GM12878 (cell line): ENCODE data around the gene ULBP2. TPM values are rescaled to one million over a fixed set of nuclear protein-coding genes. Genes with fewer than 3 reads are reported as not detected.

Source experiments
- BCL3 ChIP-seq: IDR thresholded peaks from 2 replicates; pipeline ENCODE4 v1.6.1; 2011; ENCODE audit warnings: borderline replicate concordance, low read depth, mild to moderate bottlenecking, moderate library complexity, low read length; ENCODE audit not compliant: insufficient read depth, poor library complexity, severe bottlenecking
- CBX5 ChIP-seq: sonication (generic); IDR thresholded peaks from 2 replicates; pipeline ENCODE4 v1.6.1; 2016; ENCODE audit warnings: low read depth, moderate library complexity, mild to moderate bottlenecking, inconsistent platforms
- FOS ChIP-seq: IDR thresholded peaks from 3 replicates; pipeline ENCODE4 v1.6.1; 2011; ENCODE audit warnings: borderline replicate concordance; ENCODE audit not compliant: insufficient read length; ENCODE audit errors: extremely low read depth
- FOXK2 ChIP-seq: fragments of 450-650 bp; IDR thresholded peaks from 2 replicates; pipeline ENCODE4 v1.6.1; 2017; ENCODE audit warnings: mild to moderate bottlenecking, moderate library complexity
- REST ChIP-seq: IDR thresholded peaks from 2 replicates; pipeline ENCODE4 v1.6.1; 2012; ENCODE audit warnings: mild to moderate bottlenecking, low read depth, low read length
- polyA plus RNA-seq, 11 experiments: library from polyadenylated mRNA; depleted of rRNA in 4 of 11; unstranded in 6 of 11; stranded (reverse) in 5 of 11; fragments of >200 nt; fragmentation: Nextera tagmentation in 4 of 11; fragmentation: Illumina TruSeq in 1 of 11; extraction: Ambion mirVana in 4 of 11; extraction: Trizol in 1 of 11; gene quantifications; 1 replicate in 1 of 11; 2 replicates in 10 of 11; pipeline versions ENCODE4 v1.2.1 to v1.2.3, GENCODE V29; 2011 to 2016; ENCODE audit warnings: inconsistent platforms in 2 of 11, missing spikeins in 2 of 11, low read depth in 1 of 11
- total RNA-seq, 4 experiments: library from RNA; depleted of rRNA in 3 of 4; stranded (reverse); fragments of >200 nt in 3 of 4; fragmentation: Illumina TruSeq in 1 of 4; extraction: Trizol in 1 of 4; gene quantifications; 2 replicates each; pipeline versions ENCODE4 v1.2.1 to v1.2.3, GENCODE V29; 2013 to 2021
- TF ChIP-seq, protein P1 (sequence below): fragments of 450-650 bp; IDR thresholded peaks from 2 replicates; pipeline ENCODE4 v1.6.1; 2017; ENCODE audit warnings: borderline replicate concordance
- TF ChIP-seq, protein P2 (sequence below): IDR thresholded peaks from 2 replicates; pipeline ENCODE4 v1.6.1; 2012; ENCODE audit warnings: low read depth, low read length, improper control_type of control experiment

The ULBP2 gene
- total and polyA plus RNA-seq, 10 of the 15 experiments (the other 5 are each of a cell fraction or from before 2014, with no cell fraction given): 0.16 to 2.5 (median 0.22) TPM; not detected in 3

GRCh38 chr6:149979293-149979692 is 37.5 kb downstream of the ULBP2 start (continued):
- TF ChIP-seq REST (no peak), BCL3 (no peak), FOS (no peak), FOXK2 (no peak), CBX5 (no peak)
- TF ChIP-seq, protein P1, sequence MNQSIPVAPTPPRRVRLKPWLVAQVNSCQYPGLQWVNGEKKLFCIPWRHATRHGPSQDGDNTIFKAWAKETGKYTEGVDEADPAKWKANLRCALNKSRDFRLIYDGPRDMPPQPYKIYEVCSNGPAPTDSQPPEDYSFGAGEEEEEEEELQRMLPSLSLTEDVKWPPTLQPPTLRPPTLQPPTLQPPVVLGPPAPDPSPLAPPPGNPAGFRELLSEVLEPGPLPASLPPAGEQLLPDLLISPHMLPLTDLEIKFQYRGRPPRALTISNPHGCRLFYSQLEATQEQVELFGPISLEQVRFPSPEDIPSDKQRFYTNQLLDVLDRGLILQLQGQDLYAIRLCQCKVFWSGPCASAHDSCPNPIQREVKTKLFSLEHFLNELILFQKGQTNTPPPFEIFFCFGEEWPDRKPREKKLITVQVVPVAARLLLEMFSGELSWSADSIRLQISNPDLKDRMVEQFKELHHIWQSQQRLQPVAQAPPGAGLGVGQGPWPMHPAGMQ: no peak
- TF ChIP-seq, protein P2, sequence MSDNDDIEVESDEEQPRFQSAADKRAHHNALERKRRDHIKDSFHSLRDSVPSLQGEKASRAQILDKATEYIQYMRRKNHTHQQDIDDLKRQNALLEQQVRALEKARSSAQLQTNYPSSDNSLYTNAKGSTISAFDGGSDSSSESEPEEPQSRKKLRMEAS: no peak
